Stimulated activated naive CD4-positive, alpha-beta T cell treated with Interleukin-2 at 50 U/mL for 16 hours (primary cell): Measurements from ENCODE around the gene SLC25A52.
"Not testable (repeated sequence)": the region's sequence is repeated elsewhere in the genome, so short reads cannot be mapped to it uniquely, and the experiment has no call there.

Experiments
- DNase-seq: peaks from one replicate; lab custom pipeline; 2025; lab: John Stamatoyannopoulos, UW

The SLC25A52 gene

DNA sequence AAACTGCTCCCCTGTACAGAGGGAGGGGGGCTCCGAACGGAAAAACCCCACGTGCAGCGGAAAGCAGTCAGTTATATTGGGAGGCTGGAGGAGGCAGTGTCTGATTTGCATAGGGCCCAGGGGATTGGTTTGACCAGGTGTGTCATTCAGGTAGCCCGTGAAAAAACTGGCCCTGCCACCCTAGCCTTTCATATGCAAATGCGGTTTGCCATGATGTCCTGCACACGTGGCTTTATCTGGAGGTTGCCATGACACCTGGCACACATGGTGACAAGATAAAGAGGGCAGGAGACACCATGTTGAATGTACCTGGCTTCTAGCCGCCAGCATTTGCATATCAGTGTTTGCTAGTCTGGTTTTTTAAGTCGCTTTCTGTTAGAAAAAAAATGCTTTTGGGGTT, 20.5 kb downstream of the SLC25A52 start:
- no peak for DNase-seq

DNA sequence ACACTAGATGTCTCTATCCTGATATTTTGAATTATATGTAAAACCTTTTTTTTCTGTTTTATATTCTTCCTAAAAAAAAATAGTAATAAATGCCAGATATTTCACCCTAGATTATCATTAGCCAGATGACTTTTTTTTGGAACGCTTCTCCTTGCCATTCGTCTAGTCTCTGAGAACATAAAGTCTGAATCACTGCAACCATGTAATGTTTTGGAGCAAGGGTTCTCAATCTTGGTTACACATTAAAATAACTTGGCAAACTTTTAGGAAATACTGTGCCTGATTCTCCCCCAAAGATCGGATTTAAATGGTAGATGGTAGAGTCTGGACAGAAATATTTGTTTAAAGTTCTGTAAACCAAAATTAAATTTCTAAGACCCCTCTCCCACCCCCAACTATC, 21.0 kb downstream of the SLC25A52 start:
- DNase-seq, result no peak

DNA sequence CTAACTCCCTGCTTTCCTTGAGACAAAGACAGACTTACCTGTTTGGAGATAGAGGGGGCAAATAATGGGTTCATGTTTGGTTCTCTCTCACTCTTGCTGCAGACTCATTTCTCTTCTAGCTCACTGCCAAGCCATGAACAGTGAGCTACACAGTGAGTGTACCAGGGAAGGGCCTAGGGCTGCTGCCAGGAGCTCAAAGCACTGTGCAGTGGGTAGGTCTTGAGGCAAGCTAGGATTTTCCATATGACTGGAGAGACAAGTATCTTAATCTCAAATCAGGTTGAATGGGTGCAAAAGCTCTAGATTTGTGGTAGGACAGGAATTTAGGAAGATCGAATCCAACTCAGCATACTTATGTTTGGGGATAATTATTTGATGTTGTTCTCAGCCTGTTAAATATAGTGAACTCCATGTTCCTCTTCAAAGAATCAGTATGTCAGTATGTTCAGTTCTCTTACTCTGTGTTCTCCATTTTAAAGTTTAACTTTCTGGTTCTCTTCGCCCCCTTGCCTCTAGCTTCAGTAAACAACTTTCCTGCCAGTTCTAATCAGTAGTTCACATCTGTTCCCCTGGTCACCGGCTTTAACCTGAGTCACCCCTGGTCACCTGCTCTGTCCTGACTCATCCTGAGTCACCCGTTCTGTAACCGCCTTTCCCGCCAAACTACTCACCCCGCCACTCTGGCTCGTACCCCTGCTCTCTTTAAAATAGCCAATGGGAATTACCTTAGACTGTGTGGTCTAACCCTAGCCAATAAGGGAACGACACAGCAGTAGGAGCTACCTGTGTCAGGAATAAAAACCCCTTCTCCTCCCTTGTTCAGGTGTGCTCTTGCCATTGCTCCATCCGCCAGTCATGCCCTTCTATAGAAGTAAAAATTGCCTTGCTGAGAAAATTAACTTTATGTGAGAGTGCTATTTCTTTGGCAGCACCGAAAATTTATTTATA, 21.9 kb downstream of the SLC25A52 start:
- DNase-seq, result no peak

DNA sequence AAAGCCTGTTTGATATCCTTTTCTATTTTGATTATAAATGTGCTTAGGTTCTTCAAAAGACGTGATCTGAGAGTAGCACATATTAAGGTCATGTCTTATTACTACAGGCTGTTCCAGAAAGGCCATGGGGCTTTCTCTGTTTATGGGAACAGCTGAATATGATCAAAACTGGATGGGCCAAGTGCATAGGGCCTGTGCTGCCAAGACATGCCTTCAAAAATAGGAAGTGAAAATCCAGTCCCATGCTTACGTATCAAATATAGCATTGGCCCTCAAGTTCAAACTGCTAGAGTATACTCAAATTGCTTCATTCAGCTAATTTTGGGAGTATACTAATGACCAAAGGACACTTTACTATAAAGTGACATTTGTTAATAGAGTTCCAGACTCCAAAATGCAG, 24.1 kb downstream of the SLC25A52 start:
- no peak for DNase-seq

DNA sequence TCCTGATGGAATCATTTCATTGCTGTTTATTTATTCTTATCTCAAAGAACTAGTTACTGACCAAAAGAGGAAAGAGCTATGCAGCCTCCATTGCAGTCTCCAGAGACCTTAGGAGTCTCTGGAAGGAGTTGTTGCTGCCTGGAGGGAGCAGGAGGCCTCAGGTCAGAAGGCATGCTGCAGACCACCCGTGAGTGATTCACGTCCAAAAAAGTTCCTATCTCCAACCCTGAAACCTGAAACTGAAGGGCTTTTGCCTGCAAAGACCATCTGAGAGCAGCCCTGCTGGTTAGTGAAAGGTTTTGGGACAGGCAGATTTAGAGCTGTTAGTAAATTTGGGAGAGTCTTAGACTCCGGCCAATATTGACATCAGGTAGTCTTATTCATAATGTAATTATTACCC, 29.1 kb downstream of the SLC25A52 start:
- DNase-seq, result no peak

DNA sequence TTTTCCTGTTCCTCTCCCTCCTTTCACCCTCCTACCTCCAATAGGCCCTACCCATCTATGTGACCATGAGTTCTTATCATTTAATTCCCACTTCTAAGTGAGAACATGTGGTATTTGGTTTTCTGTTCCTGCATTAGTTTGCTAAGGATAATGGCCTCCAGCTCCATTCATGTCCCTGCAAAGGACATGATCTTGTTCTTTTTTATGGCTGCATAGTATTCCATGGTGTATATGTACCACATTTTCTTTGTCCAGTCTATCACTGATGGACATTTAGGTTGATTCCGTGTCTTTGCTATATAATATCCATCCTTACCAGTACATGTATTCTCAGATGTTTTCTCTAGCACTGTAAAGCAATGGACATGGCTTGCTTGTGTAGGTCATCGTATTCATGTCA, 31.5 kb downstream of the SLC25A52 start:
- DNase-seq, result not testable (repeated sequence)

DNA sequence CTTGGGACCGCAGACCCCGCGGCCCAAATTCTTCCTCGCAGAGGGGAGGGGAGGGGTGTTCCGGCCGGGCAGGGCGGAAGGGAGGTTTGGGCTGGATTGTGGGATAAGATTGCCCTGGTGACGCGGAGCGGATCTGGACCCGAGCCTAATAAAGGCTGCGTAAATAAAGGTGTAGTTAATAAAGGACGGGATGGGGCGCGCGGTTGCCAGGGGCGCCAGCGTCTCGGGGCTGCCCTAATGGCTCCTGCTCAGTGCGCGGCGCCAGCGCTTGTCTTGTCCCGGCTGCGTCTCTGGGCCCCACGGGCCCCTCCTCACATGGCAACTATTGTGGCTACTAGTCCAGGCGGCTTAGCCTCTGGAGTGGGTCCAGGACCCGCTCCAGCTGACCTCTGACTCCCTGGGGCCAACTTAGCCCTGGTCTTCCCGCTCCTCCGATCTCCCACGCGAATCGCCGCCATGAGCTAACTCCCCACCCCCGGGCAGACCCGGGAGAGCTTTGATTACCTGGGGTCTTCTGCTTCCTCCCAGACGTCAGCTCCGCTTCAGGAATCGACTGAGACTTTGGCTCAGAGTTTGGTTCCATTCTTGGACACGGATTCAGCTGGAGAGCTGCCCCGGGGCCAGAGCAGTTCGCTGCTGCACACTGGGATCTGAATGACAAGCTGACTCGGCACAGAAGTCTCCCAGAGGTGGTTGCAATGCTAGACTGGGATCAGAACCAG, 36.5 kb downstream of the SLC25A52 start:
- no peak for DNase-seq

DNA sequence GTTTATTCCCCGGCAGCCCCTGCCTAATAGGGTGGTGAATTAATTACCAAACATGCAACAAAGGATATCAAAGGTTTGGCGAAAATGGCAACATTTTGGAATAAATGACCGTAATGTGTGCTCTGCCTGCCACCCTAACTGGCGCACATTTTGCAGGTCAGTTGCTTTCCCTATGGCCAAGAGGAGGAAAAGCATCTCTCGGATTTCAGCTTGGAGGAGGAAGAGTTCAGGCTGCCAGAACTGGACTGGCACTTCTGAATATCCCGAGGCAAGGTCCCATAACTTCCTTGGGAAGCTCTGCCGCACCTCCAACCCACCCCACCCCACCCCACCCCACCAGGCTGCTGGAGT, 37.1 kb downstream of the SLC25A52 start:
- DNase-seq, result no peak

DNA sequence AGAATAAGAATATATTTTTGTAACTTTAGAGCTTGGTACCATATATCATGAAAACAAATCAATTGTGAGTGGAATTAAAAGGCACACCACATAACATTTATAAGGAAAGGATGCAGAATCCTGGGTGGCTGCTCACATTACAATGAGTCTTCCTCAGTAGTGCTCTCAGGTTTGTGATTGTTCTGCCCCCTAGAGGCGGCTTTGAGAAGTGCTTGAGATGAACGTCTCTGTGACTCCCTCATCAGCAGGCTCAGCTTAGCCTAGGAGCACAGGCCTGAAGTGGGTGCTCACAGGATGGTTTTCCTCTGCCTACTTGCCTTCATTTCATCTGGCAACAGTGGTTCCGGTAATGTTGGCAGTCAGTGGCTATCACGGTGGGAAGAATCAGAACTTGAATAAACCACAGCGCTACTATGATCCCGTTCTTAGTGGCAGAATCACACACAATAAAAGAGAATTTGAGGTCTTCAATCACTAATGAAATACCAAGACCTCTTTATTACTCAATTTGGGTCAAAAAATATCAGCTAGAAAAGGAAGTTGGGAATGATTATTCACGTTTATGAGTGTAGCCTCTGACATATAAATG, 38.2 kb downstream of the SLC25A52 start:
- peak; percentile 55 for DNase-seq

DNA sequence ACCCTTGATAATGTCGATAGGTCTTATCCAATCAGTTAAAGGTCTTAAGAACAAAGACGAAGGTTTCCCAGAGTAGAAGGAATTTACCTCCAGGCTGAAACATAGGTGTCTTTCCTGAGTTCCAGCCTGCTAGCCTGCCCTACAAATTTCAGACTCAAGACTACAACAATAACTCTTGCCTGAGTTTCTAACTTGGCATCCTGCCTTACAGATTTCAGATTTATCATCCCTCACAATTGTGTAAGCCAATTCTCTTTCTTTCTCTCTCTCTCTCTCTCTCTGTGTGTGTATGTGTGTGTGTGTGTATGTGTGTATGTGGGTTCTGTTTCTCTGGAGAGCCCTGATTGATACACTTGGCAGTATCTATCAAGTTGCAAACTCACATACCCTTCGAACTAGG, 39.1 kb downstream of the SLC25A52 start:
- DNase-seq, result no peak

DNA sequence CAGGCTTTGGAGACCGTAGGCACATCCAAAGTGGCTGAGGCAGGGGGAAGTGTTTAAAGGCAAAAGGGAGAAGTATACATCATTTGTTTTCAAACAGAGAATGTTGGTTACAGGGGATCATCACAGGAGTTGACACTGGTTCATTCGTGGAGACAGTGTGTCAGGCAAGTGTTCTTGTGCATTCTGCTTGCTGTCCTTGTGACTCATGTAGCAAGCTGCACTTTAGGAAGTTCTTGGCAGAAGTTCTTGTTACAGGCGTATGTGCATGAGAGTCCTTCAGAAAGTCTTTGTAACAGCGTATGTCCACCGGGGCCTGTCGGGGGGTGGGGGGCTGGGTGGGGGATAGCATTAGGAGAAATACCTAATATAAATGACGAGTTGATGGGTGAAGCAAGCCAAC, 39.8 kb downstream of the SLC25A52 start:
- no peak for DNase-seq

DNA sequence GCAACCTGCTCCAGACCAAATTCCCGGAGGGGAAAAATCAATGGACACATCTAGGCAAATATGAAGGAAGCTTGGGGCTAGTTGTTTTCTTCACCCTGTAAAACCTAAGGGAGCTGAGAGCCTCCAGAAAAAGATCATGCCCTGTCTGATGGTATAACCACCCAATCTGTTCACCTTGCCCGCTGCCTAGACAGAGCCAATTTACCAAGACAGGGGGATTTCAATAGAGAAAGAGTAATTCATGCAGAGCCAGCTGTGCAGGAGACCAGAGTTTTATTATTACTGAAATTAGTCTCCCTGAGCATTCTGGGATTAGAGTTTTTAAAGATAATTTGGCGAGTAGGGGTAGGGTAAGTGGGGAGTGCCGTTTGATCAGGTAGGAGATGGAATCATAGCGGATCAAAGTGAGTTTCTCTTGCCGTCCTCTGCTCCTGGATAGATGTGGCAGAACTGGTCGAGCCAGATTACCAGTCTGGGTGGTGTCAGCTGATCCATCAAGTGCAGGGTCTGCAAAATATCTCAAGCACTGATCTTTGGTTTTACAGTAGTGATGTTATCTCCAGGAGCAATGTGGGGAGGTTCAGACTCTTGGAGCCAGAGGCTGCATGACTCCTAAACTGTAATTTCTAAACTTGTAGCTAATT, 41.2 kb downstream of the SLC25A52 start:
- no peak for DNase-seq

DNA sequence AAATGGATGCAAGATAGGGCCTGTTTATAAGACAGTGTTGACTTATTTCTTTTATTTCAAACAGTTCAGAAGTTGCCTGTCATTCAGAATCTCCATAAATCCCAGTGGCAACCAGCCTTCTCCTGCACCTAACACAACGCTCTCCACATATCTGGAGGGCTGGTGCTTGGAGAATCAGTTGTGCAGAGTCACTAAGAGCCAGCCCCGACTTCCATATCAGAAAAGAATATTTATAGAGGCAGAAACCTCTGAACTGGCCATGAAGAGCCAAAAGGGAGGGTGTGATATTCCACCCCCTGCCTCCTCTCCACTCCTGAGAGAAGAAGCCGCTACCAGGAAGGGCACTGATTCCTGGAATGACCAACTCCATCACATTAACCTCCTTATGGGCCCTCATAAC, 42.3 kb downstream of the SLC25A52 start:
- DNase-seq, result no peak

DNA sequence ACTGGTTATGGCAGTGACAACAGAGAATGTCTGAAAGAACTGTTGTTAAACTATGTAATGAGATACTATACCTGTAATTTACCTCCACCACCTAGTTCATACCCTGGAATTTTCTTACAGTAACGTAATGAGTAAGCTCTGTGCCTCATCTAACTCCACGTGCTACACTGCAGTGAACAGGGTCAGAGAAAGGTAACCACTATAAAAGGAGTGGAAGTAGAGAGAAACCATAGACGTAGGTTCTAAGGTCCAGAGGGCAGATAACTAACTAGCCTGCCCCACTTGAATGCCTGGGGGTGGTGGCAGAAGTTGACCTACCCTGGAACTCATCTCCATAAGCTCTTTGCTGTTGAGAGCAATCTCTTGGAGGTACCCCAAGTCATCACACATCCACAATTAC, 44.3 kb downstream of the SLC25A52 start:
- DNase-seq, result no peak

DNA sequence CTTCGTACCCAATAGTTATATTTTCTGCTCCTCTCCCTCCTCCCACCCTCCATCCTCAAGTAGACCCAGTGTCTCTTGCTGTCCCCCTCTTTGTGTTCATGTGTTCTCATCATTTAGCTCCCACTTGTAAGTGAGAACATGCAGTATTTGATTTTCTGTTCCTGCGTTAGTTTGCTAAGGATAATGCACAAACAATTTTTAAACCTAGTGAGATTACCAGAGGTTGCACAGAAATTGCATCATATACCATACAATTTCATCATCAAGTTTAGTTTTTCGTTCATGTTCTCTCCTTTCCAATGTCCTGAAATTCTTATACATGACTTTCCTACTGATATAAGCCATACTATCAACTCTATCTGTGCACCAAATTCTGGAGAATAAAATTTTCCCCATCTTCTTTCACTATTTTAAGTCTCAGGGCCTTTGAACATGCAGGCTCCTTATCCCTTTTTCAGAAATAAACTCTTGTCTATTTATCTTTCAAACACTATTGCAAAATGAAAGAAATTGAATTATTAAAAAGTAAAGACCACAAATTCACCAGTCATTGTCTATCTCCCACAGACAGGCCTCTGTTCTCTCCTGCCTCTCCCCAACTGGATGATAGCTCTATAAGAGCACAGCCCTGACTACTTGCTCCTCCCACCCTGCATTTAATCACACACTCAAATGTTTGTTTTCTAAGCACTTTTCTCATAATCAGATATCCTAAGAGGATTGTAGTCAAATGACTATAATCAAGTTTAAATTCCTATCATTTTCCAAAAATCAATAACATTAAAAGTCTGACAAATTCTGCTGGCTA, 49.1 kb downstream of the SLC25A52 start:
- no peak for DNase-seq

DNA sequence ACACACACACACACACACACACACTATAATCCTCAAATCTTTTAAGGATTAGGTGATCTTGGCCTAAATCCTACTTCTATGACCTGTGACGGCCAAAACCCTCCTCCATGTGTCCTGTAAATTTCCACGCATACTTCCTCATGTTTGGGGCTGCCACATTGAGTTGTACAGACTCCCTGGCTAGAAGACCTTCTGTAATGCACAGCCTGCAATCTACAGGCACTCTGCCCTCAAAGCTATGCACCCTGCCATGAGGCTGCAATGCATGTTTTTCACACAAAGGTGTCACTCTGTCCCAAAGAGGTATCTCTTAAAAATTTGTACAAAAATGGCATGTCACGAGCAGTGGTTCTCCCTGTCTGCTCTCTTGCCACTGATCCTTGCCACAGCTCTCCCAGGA, 49.9 kb downstream of the SLC25A52 start:
- DNase-seq, result no peak
